HG03103 (cell line): ENCODE data around the gene WASL.
"Not testable (repeated sequence)": the region's sequence is repeated elsewhere in the genome, so short reads cannot be mapped to it uniquely, and the experiment has no call there.

Source experiments
- ATAC-seq: cut with Tn5 transposase; IDR thresholded peaks from one replicate; pipeline ENCODE4 v1.9.1; 2021; ENCODE audit warnings: low read depth; ENCODE audit not compliant: unreplicated experiment

Gene WASL

GRCh38 chr7:123637203-123637602 lies 111.6 kb downstream of the WASL start:
- no peak for ATAC-seq

GRCh38 chr7:123635551-123636359 lies 113.0 kb downstream of the WASL start:
- ATAC-seq: no peak

DNA sequence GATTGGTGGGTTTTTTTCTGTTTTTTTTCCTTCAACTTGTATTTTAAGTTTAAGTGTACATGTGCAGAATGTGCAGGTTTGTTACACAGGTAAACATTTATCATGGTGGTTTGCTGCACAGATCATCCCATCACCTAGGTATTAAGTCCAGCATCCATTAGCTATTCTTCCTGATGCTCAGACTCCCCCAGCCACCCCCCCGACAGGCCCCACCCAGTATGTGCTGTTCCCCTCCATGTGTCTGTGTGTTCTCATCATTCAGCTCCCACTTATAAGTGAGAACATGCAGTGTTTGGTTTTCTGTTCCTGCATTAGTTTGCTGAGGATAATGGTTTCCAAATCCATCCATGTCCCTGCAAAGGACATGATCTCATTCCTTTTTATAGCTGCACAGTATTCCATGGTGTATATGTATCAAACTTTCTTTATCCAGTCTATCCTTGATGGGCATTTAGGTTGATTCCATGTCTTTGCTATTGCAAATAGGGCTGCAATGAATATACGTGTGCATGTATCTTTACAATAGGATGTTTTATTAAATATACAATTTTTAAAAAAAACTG lies 114.7 kb downstream of the WASL start:
- not testable (repeated sequence) for ATAC-seq

- no peak for ATAC-seq
Measured at GRCh38 chr7:123633553-123633952, 115.2 kb downstream of the WASL start.

DNA sequence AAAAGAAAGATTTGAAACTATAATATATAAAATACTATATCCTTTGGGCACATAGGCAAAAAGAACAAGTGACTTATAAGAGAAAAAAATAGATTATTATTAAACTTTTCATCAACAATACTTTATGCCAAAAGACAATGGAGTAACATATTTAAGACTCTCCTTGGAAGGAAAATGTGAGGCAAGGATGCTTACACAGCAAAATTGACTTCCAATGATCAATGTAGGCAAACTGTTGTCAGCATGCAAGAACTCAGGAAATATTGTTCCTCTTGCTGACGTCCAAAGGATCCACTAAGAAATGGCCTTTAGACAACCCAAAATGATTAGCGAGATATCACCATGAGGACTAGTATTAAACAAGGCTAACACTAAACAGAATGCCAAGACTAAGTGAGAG lies 116.0 kb downstream of the WASL start:
- ATAC-seq: no peak
